GM21619 (cell line): ENCODE data around the gene GPS1.

Experiments
- ATAC-seq: cut with Tn5 transposase; IDR thresholded peaks from one replicate; pipeline ENCODE4 v1.9.1; 2021; ENCODE audit not compliant: unreplicated experiment

GPS1 gene

GRCh38 chr17:82041144-82041814 lies 10.4 kb upstream of the GPS1 start:
- ATAC-seq = no peak

GRCh38 chr17:82042649-82043048 lies 9.0 kb upstream of the GPS1 start:
- ATAC-seq = no peak

- no peak for ATAC-seq
Observed at GRCh38 chr17:82043507-82043906, 8.2 kb upstream of the GPS1 start.

- no peak for ATAC-seq
Observed at GRCh38 chr17:82045936-82046484, 5.7 kb upstream of the GPS1 start.

GRCh38 chr17:82046903-82047302 lies 4.8 kb upstream of the GPS1 start:
- ATAC-seq = no peak

GRCh38 chr17:82047379-82047778 lies 4.3 kb upstream of the GPS1 start:
- ATAC-seq = no peak

GRCh38 chr17:82047914-82048570 lies 3.7 kb upstream of the GPS1 start:
- no peak for ATAC-seq

GRCh38 chr17:82048571-82048971 lies 3.1 kb upstream of the GPS1 start:
- no peak for ATAC-seq

- ATAC-seq = no peak
Observed at GRCh38 chr17:82049106-82049505, 2.6 kb upstream of the GPS1 start.

GRCh38 chr17:82049521-82049971 lies 2.2 kb upstream of the GPS1 start:
- no peak for ATAC-seq

- ATAC-seq = no peak
Observed at GRCh38 chr17:82050152-82050760, 1.4 kb upstream of the GPS1 start.

GRCh38 chr17:82050761-82051641 lies 697 bp upstream of the GPS1 start:
- no peak for ATAC-seq

GRCh38 chr17:82052638-82053059 lies 951 bp downstream of the GPS1 start:
- ATAC-seq = no peak

- no peak for ATAC-seq
Observed at GRCh38 chr17:82053130-82053529, 1.4 kb downstream of the GPS1 start.

- no peak for ATAC-seq
Observed at GRCh38 chr17:82053556-82054263, 2.0 kb downstream of the GPS1 start.

GRCh38 chr17:82054351-82055022 lies 2.8 kb downstream of the GPS1 start:
- ATAC-seq = no peak

- no peak for ATAC-seq
Observed at GRCh38 chr17:82055023-82055964, 3.6 kb downstream of the GPS1 start.

- no peak for ATAC-seq
Observed at GRCh38 chr17:82055965-82056728, 4.4 kb downstream of the GPS1 start.
